RWPE1 (cell line): ENCODE measurements around the gene CCDC192.

Source experiments
- CTCF ChIA-PET: fragments of 350-600 bp; sonication (Branson Sonifier 250); formaldehyde crosslinking; extraction: SDS; loops from one replicate; lab custom pipeline; 2021; lab: Yijun Ruan, JAX
- POLR2A ChIA-PET: fragments of 400-600 bp; formaldehyde crosslinking; extraction: SDS; loops from one replicate; lab custom pipeline; 2020; ENCODE audit warnings: antibody characterized with exemption; ENCODE audit not compliant: low non-redundant PET; lab: Yijun Ruan, JAX
- DNase-seq: peaks from one replicate; pipeline ENCODE4 v3.0.0; 2012; ENCODE audit warnings: low spot score
- H3K27ac ChIP-seq: fragments of 450-650 bp; 2 replicates; pipeline ENCODE4 v1.5.1; 2017
- CTCF ChIP-seq: fragments of 450-650 bp; conservative IDR thresholded peaks from 2 replicates; pipeline ENCODE4 v1.5.1; 2017; ENCODE audit warnings: low read depth, mild to moderate bottlenecking

The CCDC192 gene

DNA sequence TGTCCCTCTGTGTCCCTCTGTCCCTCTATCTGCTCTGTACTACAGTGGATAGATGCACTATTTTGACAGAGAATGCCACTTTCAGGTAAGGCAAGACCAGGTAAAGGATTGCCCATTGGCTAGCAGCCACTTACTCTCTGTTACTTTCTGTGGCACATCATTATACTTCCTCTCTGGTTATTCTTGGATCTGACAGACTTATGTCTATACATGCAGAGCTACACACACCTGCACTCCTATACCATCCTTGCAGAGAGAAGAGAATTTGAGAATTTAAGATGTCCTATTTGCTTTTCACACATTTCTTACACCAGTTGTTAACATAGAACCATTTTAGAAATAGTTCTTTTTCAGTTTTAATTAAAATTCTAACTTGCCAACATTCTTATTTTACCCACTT, 216.6 kb downstream of the CCDC192 start:
- CTCF ChIA-PET = interaction anchor here (0.9 kb wide), 1 partner anchor 11 kb away, joined by 3 read pairs; no protein-coding TSS in a partner anchor

GRCh38 chr5:127920936-127921335, 217.7 kb downstream of the CCDC192 start:
- TF ChIP-seq CTCF = no peak
- no peak overlapping the region for H3K27ac ChIP-seq
- no peak for DNase-seq
- ChIA-PET POLR2A (no interaction called here), CTCF (no interaction called here)

More for the DNA sequence above, 216.6 kb downstream of the CCDC192 start:
- POLR2A ChIA-PET = no interaction called here
- no peak overlapping the region for H3K27ac ChIP-seq
- TF ChIP-seq CTCF = no peak
- DNase-seq = no peak

DNA sequence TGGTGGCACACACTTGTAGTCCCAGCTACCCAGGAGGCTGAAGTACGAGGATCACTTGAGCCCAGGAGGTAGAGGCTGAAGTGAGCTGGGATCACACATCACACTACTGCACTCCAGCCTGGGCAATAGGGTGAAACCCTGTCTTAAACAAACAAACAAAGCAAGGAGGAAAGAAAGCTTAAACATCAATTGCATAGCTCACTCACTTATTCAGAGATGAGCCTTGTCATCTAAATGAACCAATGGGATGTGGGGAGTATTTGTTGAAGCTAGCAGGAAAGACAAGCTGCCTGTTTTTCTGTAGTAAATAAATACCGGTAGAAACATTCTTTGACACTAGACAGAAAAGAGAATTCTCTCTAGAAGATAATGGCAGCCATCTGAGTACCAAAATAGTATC, 219.4 kb downstream of the CCDC192 start:
- POLR2A ChIA-PET = no interaction called here
- CTCF ChIA-PET = no interaction called here

GRCh38 chr5:127923804-127924570, 220.8 kb downstream of the CCDC192 start:
- ChIA-PET POLR2A (no interaction called here), CTCF (interaction anchor here (0.7 kb wide), 1 partner anchor 23 kb away, joined by 3 read pairs; no protein-coding TSS in a partner anchor)
- TF ChIP-seq CTCF = no peak
- no peak overlapping the region for H3K27ac ChIP-seq
- DNase-seq = no peak

More for the DNA sequence above, 219.4 kb downstream of the CCDC192 start:
- no peak overlapping the region for H3K27ac ChIP-seq
- no peak for DNase-seq
- TF ChIP-seq CTCF = no peak

DNA sequence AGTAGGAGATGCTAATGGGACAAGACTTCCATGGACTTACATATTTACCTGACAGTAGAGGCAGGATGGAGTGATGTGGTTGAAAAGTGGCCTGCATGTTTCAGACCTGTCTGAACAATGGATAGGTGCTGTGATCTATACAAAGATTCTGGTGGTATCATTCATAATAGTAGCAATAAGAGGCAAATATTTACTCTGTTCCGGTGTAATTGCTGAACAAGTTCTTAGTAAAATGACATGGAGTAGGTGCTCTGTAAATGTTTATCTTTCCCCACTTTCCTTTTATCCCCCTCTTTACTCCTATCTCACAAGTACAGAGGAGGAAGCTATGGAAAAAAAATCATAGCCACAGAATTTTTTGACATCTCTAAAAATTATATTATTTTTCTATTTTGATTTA, 221.4 kb downstream of the CCDC192 start:
- POLR2A ChIA-PET = no interaction called here
- no peak for DNase-seq
- no peak overlapping the region for H3K27ac ChIP-seq
- CTCF ChIA-PET = no interaction called here
- TF ChIP-seq CTCF = no peak

- POLR2A ChIA-PET = no interaction called here
Observed at GRCh38 chr5:127925916-127926315, 222.7 kb downstream of the CCDC192 start.

More at GRCh38 chr5:127925916-127926315, 222.7 kb downstream of the CCDC192 start:
- no peak overlapping the region for H3K27ac ChIP-seq
- CTCF ChIA-PET = interaction anchor here (0.6 to 1.3 kb wide), 3 partner anchors 22 to 168 kb away, joined by 4 to 5 read pairs (median 5); no protein-coding TSS in a partner anchor
- no peak for DNase-seq
- no peak for TF ChIP-seq CTCF
